ENCODE data around the gene FXYD3. TPM values are rescaled to one million over a fixed set of nuclear protein-coding genes. Genes with fewer than 3 reads are reported as not detected.

Gene FXYD3
- polyA plus RNA-seq, 1 donor, result 0.42 TPM

DNA sequence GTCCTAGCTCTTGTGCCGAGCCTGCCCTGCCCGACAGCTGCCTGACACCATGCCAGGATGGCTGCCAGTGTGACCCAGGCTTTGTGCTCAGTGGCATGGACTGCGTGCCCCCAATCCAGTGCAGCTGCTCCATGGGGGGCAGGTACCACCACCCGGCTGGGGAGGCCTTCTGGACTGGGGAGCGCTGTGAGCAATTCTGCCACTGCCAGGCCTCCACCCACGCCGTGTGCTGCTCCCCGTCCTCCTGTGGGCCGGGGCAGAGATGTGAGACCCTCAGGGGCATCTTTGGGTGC is 9.4 kb upstream of the FXYD3 start:
- no peak for DNase-seq (ENCODE audit: low read depth)

DNA sequence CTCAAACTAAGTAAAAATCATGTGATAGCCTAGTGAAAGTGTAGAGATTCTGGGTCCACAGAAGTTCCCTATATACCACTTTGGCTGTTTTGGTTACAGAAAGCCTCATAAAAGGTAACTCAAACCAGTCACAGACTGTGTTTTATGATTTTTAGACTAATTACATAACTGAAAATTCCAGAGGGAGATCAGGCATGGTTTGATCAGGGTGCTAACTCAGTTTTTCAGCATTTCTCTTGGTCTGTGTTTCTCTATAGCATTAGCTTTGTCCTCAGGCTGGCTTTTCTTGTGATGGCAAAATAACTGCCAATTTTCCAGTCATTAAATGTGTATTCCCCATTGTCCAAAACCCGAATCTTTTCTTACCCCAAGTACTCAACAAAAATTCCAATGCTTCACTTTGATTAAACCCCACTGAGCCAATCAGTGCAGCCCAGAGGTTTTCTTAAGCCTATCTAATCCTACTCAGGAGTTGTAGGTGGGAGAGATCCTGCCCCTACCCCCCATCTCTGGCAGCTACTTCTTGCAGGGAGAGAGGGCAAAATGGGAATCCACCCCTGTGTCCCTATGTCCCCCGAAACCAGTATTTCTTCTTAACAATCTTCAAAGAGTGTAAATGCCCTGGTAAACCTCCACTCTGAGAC is 8.6 kb upstream of the FXYD3 start:
- no peak for DNase-seq (ENCODE audit: low read depth)

DNA sequence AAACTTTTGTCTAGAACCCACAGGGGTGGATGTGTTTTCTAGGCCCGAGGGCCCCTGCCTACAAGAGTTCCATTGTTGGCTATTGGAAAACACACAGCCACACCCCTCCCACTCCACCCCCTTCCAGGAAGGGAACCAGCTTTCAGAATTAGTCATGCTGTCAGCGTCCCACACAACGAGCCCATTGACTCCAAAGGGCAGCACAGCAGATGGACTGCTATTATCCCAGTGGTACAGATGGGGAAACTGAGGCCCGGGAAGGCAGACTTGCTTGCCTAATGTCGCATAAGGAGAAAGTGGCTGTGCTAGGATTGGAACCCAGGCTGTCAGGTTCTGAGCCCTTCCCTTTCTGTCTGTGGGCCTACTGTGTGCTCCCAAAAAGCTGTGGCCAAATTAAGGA is 8.1 kb upstream of the FXYD3 start:
- no peak for DNase-seq (ENCODE audit: low read depth)

DNA sequence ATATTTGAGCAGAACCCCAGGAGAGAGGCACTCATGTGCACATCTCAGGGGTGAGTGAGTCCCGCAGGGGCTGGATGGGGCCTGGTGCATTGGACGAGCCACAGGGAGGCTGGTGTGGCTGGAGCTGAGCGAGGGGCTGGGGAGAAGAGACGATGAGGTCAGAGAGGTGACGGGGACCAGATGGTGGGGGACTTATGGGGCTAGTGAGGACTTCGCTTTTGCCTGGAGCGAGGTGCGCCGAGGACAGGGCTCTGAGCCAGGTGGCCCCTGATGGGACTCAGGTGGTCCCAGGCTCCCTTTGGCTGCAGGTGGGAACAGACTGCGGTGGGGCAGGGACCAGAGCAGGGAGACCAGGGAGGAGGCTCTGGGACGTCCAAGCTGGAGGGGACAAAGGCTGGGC is 6.9 kb upstream of the FXYD3 start:
- no peak for DNase-seq (ENCODE audit: low read depth)

DNA sequence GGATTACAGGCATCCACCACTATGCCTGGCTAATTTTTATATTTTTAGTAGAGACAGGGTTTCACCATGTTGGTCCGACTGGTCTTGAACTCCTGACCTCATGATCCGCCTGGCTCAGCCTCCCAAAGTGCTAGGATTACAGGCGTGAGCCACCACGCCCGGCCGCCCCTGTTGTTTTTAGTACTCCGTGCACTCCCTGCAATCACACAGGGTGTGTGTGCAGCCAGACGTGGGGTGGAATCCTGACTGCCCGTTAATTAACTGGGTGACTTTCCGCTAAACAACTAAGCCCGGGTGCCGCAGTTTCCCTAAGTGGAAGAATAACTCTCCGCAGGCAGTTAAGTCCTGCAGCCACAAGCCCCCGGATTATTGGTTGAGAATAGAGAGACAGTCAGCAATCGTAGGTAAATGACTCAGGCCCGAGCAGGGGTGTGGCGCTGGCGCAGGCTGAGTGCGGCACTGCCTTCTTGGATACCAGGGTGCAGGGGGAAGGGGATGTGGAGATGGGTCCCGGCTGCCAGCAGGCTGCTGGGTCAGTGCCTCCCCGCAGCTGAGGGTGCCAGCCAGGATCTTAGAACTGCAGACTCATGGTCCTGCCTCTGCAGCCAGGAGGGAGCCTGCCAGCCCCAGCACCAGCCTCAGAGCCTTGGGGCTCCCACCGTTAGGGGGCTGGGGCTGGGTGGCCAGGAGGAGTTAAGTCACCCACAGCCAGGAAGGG is 6.1 kb upstream of the FXYD3 start:
- DNase-seq (ENCODE audit: low read depth), result no peak

DNA sequence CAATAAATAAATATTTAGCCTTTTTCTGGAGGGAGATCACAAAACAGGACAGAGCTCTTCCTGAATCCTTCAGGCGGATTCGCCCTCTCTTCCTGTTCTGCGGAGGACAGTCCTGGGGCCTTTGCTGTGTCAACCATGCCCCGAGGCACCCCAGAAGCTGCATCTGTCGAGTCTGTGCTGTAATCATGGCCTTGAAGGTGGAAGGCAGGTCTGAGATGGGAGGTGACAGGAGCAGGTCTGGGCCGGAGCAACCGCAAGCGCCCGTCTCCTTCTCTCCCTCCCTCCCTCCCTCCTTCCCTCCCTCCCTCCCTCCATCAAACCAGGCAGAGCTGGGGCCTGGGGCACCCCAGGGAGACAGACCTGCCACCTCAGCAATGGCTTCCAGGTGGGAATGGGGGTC is 4.6 kb upstream of the FXYD3 start:
- DNase-seq (ENCODE audit: low read depth), result no peak

GRCh38 chr19:35112995-35113688 is 2.5 kb upstream of the FXYD3 start:
- DNase-seq (ENCODE audit: low read depth), result no peak

GRCh38 chr19:35114353-35115176 is 1.1 kb upstream of the FXYD3 start:
- no peak for DNase-seq (ENCODE audit: low read depth)

DNA sequence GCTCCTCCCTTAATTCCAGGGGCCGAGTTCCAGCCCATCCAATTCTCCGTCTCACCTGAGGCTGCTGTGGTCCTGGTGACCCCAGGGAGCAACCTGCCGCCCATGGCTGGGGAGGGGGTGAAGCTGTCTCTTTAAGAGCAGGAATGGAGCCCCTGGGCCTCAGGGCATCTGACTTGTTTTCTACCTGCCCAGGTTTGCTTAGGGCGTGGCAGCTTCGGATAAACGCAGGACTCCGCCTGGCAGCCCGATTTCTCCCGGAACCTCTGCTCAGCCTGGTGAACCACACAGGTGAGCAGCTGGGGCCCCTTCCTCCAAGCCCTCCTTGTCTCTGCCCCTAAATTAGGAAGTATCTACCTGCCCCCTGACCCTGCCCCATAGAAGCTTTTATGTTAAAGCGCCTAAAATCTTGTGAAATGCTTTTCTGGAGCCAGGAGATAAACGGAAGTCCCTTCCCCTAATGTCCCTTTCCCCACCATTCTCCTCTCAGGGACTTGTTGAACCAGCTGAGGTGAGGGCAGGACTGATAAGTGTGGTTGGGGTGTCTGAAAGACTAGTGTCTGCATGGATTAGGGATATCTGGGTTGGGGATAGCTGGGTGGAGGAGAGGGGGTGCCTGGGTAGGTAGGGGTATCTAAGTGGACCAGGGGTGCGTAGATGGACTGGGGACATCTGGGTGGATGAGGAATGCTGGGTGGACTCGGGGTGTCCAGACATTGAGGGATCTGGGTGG is 614 bp downstream of the FXYD3 start:
- DNase-seq (ENCODE audit: low read depth), result no peak

GRCh38 chr19:35117116-35117515 is 1.5 kb downstream of the FXYD3 start:
- DNase-seq (ENCODE audit: low read depth), result no peak

- DNase-seq (ENCODE audit: low read depth), result no peak
Observed at GRCh38 chr19:35117799-35118198, 2.2 kb downstream of the FXYD3 start.

- no peak for DNase-seq (ENCODE audit: low read depth)
Observed at GRCh38 chr19:35118268-35119020, 2.8 kb downstream of the FXYD3 start.

- DNase-seq (ENCODE audit: low read depth), result no peak
Observed at GRCh38 chr19:35119091-35119490, 3.5 kb downstream of the FXYD3 start.

- DNase-seq (ENCODE audit: low read depth), result no peak
Observed at GRCh38 chr19:35119578-35120155, 4.0 kb downstream of the FXYD3 start.

- DNase-seq (ENCODE audit: low read depth), result no peak
Observed at GRCh38 chr19:35120492-35120891, 4.9 kb downstream of the FXYD3 start.

- no peak for DNase-seq (ENCODE audit: low read depth)
Observed at GRCh38 chr19:35120898-35121297, 5.3 kb downstream of the FXYD3 start.

GRCh38 chr19:35122687-35123551 is 7.3 kb downstream of the FXYD3 start:
- no peak for DNase-seq (ENCODE audit: low read depth)

GRCh38 chr19:35123573-35123972 is 8.0 kb downstream of the FXYD3 start:
- DNase-seq (ENCODE audit: low read depth), result no peak
